ENCODE measurements around the gene ZNF841. TPM values are rescaled to one million over a fixed set of nuclear protein-coding genes. Genes with fewer than 3 reads are reported as not detected.
"Not testable (repeated sequence)": the region's sequence is repeated elsewhere in the genome, so short reads cannot be mapped to it uniquely, and the experiment has no call there.

Gene ZNF841
- total and polyA plus RNA-seq, 2 of the 8 experiments (the other 6 are each of a cell fraction or from before 2014, with no cell fraction given), result 4.1 to 17.9 TPM

DNA sequence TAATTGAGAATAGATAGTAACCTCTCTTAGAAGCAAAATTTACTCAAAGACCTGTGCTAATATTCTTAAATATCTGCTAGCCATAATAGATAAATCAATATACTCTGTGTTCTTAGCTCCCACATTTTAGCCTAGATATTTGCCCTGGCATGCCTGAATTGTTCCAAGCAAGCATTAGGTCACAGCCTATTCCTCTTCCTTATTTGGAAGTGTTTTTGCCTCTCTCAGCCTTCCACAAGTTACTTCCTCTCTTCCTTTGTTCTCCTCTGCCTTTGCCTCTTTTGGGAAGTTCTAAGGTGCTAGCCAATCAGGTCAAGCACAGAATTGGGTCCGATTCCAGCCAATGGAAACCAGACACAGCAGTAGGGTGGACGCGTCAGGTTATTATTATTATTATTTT, 851 bp upstream of the ZNF841 start:
- H2BK5ac ChIP-seq (ENCODE audit: low read depth, low read length); H2BK120ac ChIP-seq (replicated peaks; ENCODE audit: low read depth, low read length); DNase-seq (ENCODE audit: low read depth in 1 of 2, low spot score in 2 of 2); H3K9ac ChIP-seq (replicated peaks in 1 of 4; ENCODE audit: extremely low read depth in 1 of 4, low read depth in 3 of 4, low read length in 3 of 4); H4K91ac ChIP-seq (replicated peaks; ENCODE audit: insufficient read length, low read length); H4K8ac ChIP-seq (ENCODE audit: extremely low read depth, insufficient read depth, low read length); H3K27me3 ChIP-seq (replicated peaks in 1 of 4; ENCODE audit: control insufficient read depth in 3 of 4, extremely low read depth in 1 of 4, insufficient read depth in 3 of 4, low read length in 3 of 4); CTCF ChIA-PET (ENCODE audit: partially characterized antibody); H3K36me3 ChIP-seq (ENCODE audit: control insufficient read depth in 2 of 4, insufficient read depth in 4 of 4, low read length in 3 of 4); H2BK12ac ChIP-seq (ENCODE audit: low read depth, low read length); H2BK20ac ChIP-seq (ENCODE audit: low read length); H3K4me2 ChIP-seq (ENCODE audit: insufficient read depth in 1 of 2, low read depth in 2 of 2, low read length in 2 of 2); H4K20me1 ChIP-seq (replicated peaks in 1 of 2; ENCODE audit: control insufficient read depth in 1 of 2, insufficient read depth in 2 of 2, low read length in 2 of 2); H2AFZ ChIP-seq (ENCODE audit: low read length); H3K27ac ChIP-seq (ENCODE audit: low read depth, low read length); H2AK5ac ChIP-seq (ENCODE audit: low read depth, low read length); H3K23me2 ChIP-seq (ENCODE audit: low read depth, low read length); H3K14ac ChIP-seq (ENCODE audit: insufficient read length); H2BK15ac ChIP-seq (ENCODE audit: low read length); H3K56ac ChIP-seq (replicated peaks; ENCODE audit: insufficient read length, low read depth, low read length); H3K4ac ChIP-seq (replicated peaks; ENCODE audit: insufficient read length, low read depth, low read length); H3K23ac ChIP-seq (ENCODE audit: insufficient read length); FAIRE-seq; H4K5ac ChIP-seq (ENCODE audit: insufficient read length, low read depth, low read length); H3K18ac ChIP-seq (ENCODE audit: extremely low read depth, low read length); H3K79me1 ChIP-seq (ENCODE audit: low read depth, low read length); H3K4me1 ChIP-seq (replicated peaks in 1 of 4; ENCODE audit: control insufficient read depth in 3 of 4, insufficient read depth in 4 of 4, low read length in 3 of 4): not testable (repeated sequence)
- 81% methylated on average over 3 of the region's 3 CpGs; no CpG with 5 or more reads in 1 of the 2 experiments for WGBS, 2 experiments (ENCODE audit: extremely low coverage in 1 of 2, insufficient coverage in 1 of 2, insufficient read length in 1 of 2, insufficient replicate concordance in 2 of 2, low coverage in 1 of 2, low lambda C conversion rate in 2 of 2, missing lambda C conversion rate in 1 of 2)
- H3K9me3 ChIP-seq (ENCODE audit: insufficient read depth in 2 of 2, low read depth in 1 of 2, low read length in 1 of 2), result peaks cover 11 to 18% of the 10 kb centered on the region in 2 experiments
- peaks cover 0 to 32% of the 10 kb centered on the region in 2 experiments; a peak in 2 of 4 replicates for H3K79me2 ChIP-seq (ENCODE audit: control insufficient read depth in 1 of 2, insufficient read depth in 2 of 2, low read length in 2 of 2)
- peak overlapping the region in 1 of 4 experiments; percentile 88; a peak in 1 of 8 replicates for H3K4me3 ChIP-seq (ENCODE audit: extremely low read depth in 1 of 4, insufficient read depth in 2 of 4, low read depth in 3 of 4, low read length in 4 of 4)
- POLR2A ChIA-PET (ENCODE audit: partially characterized antibody), result interaction anchor here (0.9 to 1.3 kb wide), 2 partner anchors 12 to 42 kb away, joined by 3 read pairs; no protein-coding TSS in a partner anchor

Measured in H1 (cell line).